Activated CD4-positive, alpha-beta T cell treated with anti-CD3 and anti-CD28 coated beads for 24 hours (primary cell): ENCODE data around the gene SEL1L.
"Not testable (repeated sequence)": the region's sequence is repeated elsewhere in the genome, so short reads cannot be mapped to it uniquely, and the experiment has no call there.

Experiments
- DNase-seq, 2 donors: peaks; one replicate each; pipeline ENCODE4 v3.0.0-alpha.2; 2020; ENCODE audit warnings: low read depth in 2 of 2

The SEL1L gene

GRCh38 chr14:81533536-81534343 is at the start of gene SEL1L:
Gene SEL1L, minus strand, starts transcription at chr14:81533853. Its CDS starts 109 bp downstream, at chr14:81533744.
- peak; percentile 98 to 100 for DNase-seq

DNA sequence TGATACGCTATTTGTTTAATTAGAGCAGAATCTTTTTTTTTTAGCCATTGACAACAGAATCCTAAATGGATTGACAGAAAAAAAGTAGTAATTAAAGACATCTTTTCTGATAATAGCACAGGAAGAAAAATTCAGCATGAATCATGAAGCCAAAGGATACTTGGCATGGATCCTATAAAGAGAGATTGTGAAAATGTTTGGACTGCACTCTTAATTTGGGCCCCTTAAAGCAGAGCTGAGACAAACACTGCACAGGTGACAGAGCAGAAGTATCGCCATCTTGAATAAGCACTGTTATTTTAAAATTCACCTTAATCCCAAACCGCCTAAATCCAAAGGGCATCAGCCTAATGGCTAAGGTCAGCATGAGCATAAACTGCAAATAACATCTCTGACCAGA is 48.8 kb upstream of the SEL1L start:
- no peak for DNase-seq

GRCh38 chr14:81579115-81579514 is 45.5 kb upstream of the SEL1L start:
- no peak for DNase-seq

- no peak for DNase-seq
These were observed 37.8 kb upstream of the SEL1L start for GRCh38 chr14:81571437-81571836.

GRCh38 chr14:81567302-81567701 is 33.6 kb upstream of the SEL1L start:
- no peak for DNase-seq

- DNase-seq: no peak
These were observed 32.0 kb upstream of the SEL1L start for GRCh38 chr14:81565441-81566290.

GRCh38 chr14:81562818-81563217 is 29.2 kb upstream of the SEL1L start:
- no peak for DNase-seq

GRCh38 chr14:81561084-81561775 is 27.6 kb upstream of the SEL1L start:
- no peak for DNase-seq

DNA sequence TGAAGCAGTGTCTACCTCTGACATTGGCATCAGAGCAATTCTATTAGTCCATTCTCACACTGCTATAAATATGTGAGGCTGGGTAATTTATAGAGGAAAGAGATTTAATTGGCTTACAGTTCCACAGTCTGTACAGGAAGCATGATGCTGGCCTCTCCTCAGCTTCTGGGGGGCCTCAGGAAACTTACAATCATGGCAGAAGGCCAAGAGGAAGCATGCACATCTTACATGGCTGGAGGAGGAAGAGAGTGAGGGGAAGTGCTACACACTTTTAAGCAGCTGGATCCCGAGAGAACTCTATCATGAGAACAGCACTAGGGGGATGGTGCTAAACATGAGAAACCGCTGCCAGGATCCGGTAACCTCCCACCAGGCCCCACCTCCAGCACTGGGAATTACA is 25.7 kb upstream of the SEL1L start:
- DNase-seq: no peak

- DNase-seq: no peak
These were observed 23.5 kb upstream of the SEL1L start for GRCh38 chr14:81557146-81557545.

DNA sequence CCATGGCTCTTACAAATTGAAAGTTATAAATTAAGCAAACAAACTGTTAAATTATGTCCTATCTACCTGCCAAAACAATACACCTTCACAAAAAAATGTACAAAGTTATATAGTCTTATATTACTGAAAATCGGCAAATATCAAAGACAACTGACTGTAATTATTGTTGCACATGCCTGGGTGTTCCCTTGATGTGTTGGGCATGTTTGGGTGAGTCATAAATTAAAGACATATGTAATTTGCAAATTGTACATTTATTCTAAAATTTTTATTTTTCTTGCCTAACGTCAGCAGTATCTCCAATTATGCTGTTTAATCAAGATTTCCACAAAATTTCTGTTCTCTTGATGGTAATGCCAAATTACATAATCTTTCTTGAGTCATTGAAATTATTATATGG is 22.0 kb upstream of the SEL1L start:
- no peak for DNase-seq

- no peak for DNase-seq
These were observed 21.4 kb upstream of the SEL1L start for GRCh38 chr14:81555051-81555450.

GRCh38 chr14:81551471-81551870 is 17.8 kb upstream of the SEL1L start:
- DNase-seq: no peak

DNA sequence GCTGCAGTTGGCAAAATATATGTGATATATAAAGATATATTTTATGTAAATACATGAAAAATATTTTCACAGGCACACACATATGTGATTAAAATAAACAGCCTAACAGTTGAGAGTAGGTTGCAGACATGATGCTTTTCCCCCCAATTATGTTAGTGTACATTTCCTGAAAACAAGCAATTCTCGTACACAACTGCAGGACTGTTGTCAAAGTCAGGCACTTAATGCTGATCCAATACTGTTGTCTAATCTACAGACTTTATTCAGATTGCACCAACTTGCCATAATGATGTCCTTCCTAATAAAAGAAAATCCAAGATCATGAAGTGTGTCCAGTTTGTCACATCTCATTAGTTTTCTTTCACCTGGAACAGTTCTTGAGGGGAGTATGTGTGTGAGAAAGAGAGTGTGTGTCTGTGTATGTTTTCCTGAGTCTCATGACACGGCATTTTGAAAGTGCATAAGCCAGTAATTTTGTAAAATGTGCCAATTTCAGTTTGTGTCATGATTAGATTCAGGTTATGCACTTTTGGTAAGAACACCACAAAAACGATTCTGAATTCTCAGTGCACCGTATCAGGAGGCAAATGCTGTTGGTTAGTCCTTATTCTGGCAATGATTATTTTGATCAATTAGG is 16.5 kb upstream of the SEL1L start:
- DNase-seq: no peak

DNA sequence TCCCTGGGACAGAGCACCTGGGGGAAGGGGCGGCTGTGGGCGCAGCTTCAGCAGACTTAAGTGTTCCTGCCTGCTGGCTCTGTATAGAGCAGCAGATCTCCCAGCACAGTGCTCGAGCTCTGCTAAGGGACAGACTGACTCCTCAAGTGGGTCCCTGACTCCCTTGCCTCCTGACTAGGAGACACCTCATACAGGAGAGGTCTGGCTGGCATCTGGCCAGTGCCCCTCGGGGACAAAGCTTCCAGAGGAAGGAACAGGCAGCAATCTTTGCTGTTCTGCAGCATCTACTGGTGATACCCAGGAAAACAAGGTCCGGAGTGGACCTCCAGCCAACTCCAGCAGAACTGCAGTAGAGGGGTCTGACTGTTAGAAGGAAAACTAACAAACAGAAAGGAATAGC is 7.6 kb upstream of the SEL1L start:
- DNase-seq: not testable (repeated sequence)

DNA sequence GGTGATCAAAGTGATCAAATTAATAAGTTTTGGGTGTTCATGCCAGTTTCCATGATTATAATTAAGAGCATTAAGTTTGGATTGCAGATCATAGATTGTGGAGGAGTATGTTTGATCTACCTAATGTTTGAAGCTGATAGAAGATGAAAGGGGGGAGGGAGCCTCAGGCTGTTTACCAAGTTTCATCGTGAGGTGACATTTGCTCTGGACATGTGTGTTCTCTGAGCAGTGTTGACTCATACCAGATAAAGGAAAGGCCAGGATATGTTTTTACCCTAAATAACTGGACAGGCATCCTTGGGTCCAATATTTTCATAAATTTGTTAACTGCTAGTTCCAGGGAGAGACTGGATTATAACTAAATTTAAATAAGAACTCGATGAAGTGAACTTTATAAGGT is 3.5 kb upstream of the SEL1L start:
- no peak for DNase-seq

GRCh38 chr14:81536241-81536771 is 2.7 kb upstream of the SEL1L start:
- no peak for DNase-seq

- no peak for DNase-seq
These were observed 1.9 kb upstream of the SEL1L start for GRCh38 chr14:81535396-81536164.

DNA sequence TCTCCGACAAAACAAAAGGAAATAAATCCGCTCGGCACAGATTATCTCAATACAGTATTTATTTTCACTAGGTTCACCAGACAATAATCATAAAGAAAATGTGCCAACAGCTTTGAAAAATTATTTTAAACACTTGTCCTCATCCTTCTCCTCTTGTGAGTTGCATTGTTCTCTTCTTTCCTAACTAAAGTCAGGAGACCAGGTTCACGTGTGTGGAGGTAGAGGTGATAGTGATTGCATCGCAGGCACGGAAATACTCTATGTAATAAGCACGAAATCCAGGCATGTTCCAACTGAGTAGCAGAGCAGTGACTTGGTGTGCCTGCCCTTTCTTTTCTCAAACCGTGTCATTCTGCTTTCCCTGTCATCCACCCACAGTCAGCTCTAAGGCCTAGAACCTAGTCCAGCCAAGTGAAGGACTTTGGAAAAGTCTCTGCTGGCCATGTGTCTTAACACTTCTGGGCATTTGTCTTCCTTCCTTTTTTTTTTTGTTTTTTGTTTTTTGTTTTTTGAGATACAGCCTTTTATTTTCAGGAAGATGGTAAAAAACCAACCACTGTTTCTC is 939 bp upstream of the SEL1L start:
- no peak for DNase-seq

DNA sequence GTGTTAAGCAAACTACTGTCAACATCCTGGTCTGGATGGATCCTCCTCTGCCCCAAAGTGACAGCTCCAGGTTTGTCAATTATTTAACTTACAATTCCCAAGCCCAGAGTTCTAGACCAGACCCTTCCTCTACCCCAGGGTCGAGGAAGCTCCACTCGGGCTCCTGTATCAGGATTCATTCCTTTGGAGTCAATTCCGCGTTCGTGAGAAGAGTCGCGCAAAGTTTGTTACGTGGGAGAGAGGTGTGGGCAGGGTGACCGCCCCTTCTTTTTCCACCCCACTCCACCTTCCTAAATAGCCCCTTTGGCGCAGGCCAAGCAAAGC is 479 bp downstream of the SEL1L start:
- DNase-seq: no peak

DNA sequence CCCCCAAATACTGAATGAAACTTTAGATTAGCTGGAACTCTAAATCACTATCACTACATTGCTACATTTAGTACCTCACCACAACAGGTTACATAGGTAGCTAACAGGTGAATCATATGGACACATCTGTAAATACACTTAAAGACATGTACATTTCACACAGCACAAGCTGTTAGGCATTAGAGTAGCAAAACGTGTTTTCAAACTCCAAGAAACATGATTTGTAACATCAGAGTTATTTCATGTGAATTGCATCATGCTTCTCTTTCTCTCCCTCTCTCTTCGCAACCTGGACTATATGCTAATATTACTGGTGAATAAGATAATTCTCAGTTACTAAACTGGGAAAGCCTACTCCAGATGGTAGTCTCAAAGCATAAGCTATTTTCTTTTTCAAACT is 4.3 kb downstream of the SEL1L start:
- DNase-seq: no peak
